ENCODE measurements around the gene F5. TPM values are rescaled to one million over a fixed set of nuclear protein-coding genes. Genes with fewer than 3 reads are reported as not detected.
A peak's percentile ranks its signal among the peaks of the same experiment; 100 is the strongest.

F5 gene
- total and polyA plus RNA-seq, 4 donors: 0.48 to 3.5 (median 1.2) TPM

GRCh38 chr1:169565335-169566271 is 20.7 kb downstream of the F5 start:
- WGBS, 2 donors: 90 to 95% methylated on average over 3 of the region's 3 CpGs
- peaks cover 1% of the 10 kb centered on the region for H3K9me3 ChIP-seq (ENCODE audit: control insufficient read depth, low read length)
- DNase-seq (no peak), ATAC-seq (ENCODE audit: low FRiP score) (no peak)
- H3K4me1 ChIP-seq (ENCODE audit: control insufficient read depth in 1 of 2, insufficient read depth in 2 of 2, low read length in 2 of 2): no peaks in the 10 kb centered on the region
- H3K27ac ChIP-seq (ENCODE audit: low read depth in 1 of 2, low read length in 2 of 2): no peak overlapping the region
- H3K4me3 ChIP-seq (ENCODE audit: low read length in 2 of 2): no peak overlapping the region
- no peaks in the 10 kb centered on the region for H3K36me3 ChIP-seq (ENCODE audit: control insufficient read depth in 1 of 2, insufficient read depth in 2 of 2, low read length in 1 of 2)
- intact Hi-C loops (cut with DNase I): no loop called here
- H3K27me3 ChIP-seq (ENCODE audit: control insufficient read depth in 1 of 2, insufficient read depth in 2 of 2, low read length in 1 of 2): no peaks in the 10 kb centered on the region

- intact Hi-C loops (cut with DNase I): no loop called here
- H3K4me1 ChIP-seq (ENCODE audit: control insufficient read depth in 1 of 2, insufficient read depth in 2 of 2, low read length in 2 of 2): no peaks in the 10 kb centered on the region
- no peaks in the 10 kb centered on the region for H3K36me3 ChIP-seq (ENCODE audit: control insufficient read depth in 1 of 2, insufficient read depth in 2 of 2, low read length in 1 of 2)
- no peak overlapping the region for H3K4me3 ChIP-seq (ENCODE audit: low read length in 2 of 2)
- DNase-seq (no peak), ATAC-seq (ENCODE audit: low FRiP score) (no peak)
- H3K27me3 ChIP-seq (ENCODE audit: control insufficient read depth in 1 of 2, insufficient read depth in 2 of 2, low read length in 1 of 2): no peaks in the 10 kb centered on the region
- H3K9me3 ChIP-seq (ENCODE audit: control insufficient read depth, low read length): peaks cover 1% of the 10 kb centered on the region
- H3K27ac ChIP-seq (ENCODE audit: low read depth in 1 of 2, low read length in 2 of 2): no peak overlapping the region
Measured at GRCh38 chr1:169563650-169564049, 22.6 kb downstream of the F5 start.

GRCh38 chr1:169563019-169563615 is 23.2 kb downstream of the F5 start:
- H3K4me1 ChIP-seq (ENCODE audit: control insufficient read depth in 1 of 2, insufficient read depth in 2 of 2, low read length in 2 of 2): no peaks in the 10 kb centered on the region
- intact Hi-C loops (cut with DNase I): no loop called here
- peaks cover 1% of the 10 kb centered on the region for H3K9me3 ChIP-seq (ENCODE audit: control insufficient read depth, low read length)
- no peaks in the 10 kb centered on the region for H3K36me3 ChIP-seq (ENCODE audit: control insufficient read depth in 1 of 2, insufficient read depth in 2 of 2, low read length in 1 of 2)
- no peak overlapping the region for H3K27ac ChIP-seq (ENCODE audit: low read depth in 1 of 2, low read length in 2 of 2)
- 88 to 94% methylated on average over 1 of the region's 1 CpG for WGBS, 2 donors
- H3K27me3 ChIP-seq (ENCODE audit: control insufficient read depth in 1 of 2, insufficient read depth in 2 of 2, low read length in 1 of 2): no peaks in the 10 kb centered on the region
- DNase-seq (no peak), ATAC-seq (ENCODE audit: low FRiP score) (no peak)
- H3K4me3 ChIP-seq (ENCODE audit: low read length in 2 of 2): no peak overlapping the region

- intact Hi-C loops (cut with DNase I): no loop called here
- Histone ChIP-seq H3K27me3 (ENCODE audit: control insufficient read depth in 1 of 2, insufficient read depth in 2 of 2, low read length in 1 of 2) (no peaks in the 10 kb centered on the region), H3K4me1 (ENCODE audit: control insufficient read depth in 1 of 2, insufficient read depth in 2 of 2, low read length in 2 of 2) (no peaks in the 10 kb centered on the region), H3K9me3 (ENCODE audit: control insufficient read depth, low read length) (peaks cover 1% of the 10 kb centered on the region), H3K4me3 (ENCODE audit: low read length in 2 of 2) (no peak overlapping the region), H3K27ac (ENCODE audit: low read depth in 1 of 2, low read length in 2 of 2) (no peak overlapping the region), H3K36me3 (ENCODE audit: control insufficient read depth in 1 of 2, insufficient read depth in 2 of 2, low read length in 1 of 2) (no peaks in the 10 kb centered on the region)
- 57 to 74% methylated on average over 1 of the region's 1 CpG for WGBS, 2 donors
- no peak for DNase-seq
- no peak for ATAC-seq (ENCODE audit: low FRiP score)
Measured at GRCh38 chr1:169561692-169562091, 24.6 kb downstream of the F5 start.

- Histone ChIP-seq H3K9me3 (ENCODE audit: control insufficient read depth, low read length) (no peaks in the 10 kb centered on the region), H3K4me1 (ENCODE audit: control insufficient read depth in 1 of 2, insufficient read depth in 2 of 2, low read length in 2 of 2) (no peaks in the 10 kb centered on the region), H3K27ac (ENCODE audit: low read depth in 1 of 2, low read length in 2 of 2) (no peak overlapping the region), H3K27me3 (ENCODE audit: control insufficient read depth in 1 of 2, insufficient read depth in 2 of 2, low read length in 1 of 2) (no peaks in the 10 kb centered on the region), H3K36me3 (ENCODE audit: control insufficient read depth in 1 of 2, insufficient read depth in 2 of 2, low read length in 1 of 2) (no peaks in the 10 kb centered on the region), H3K4me3 (ENCODE audit: low read length in 2 of 2) (no peak overlapping the region)
- intact Hi-C loops (cut with DNase I): no loop called here
- DNase-seq: no peak
- WGBS, 2 donors: 73 to 76% methylated on average over 5 of the region's 5 CpGs
- no peak for ATAC-seq (ENCODE audit: low FRiP score)
Measured at GRCh38 chr1:169557131-169557530, 29.1 kb downstream of the F5 start.

- WGBS, 2 donors: 31% methylated on average over 4 of the region's 4 CpGs
- Histone ChIP-seq H3K4me1 (ENCODE audit: control insufficient read depth in 1 of 2, insufficient read depth in 2 of 2, low read length in 2 of 2) (no peaks in the 10 kb centered on the region), H3K27me3 (ENCODE audit: control insufficient read depth in 1 of 2, insufficient read depth in 2 of 2, low read length in 1 of 2) (no peaks in the 10 kb centered on the region), H3K4me3 (ENCODE audit: low read length in 2 of 2) (no peak overlapping the region), H3K27ac (ENCODE audit: low read depth in 1 of 2, low read length in 2 of 2) (no peak overlapping the region), H3K36me3 (ENCODE audit: control insufficient read depth in 1 of 2, insufficient read depth in 2 of 2, low read length in 1 of 2) (no peaks in the 10 kb centered on the region), H3K9me3 (ENCODE audit: control insufficient read depth, low read length) (no peaks in the 10 kb centered on the region)
- DNase-seq (no peak), ATAC-seq (ENCODE audit: low FRiP score) (no peak)
- intact Hi-C loops (cut with DNase I): loop anchor here in 1 of 2 donors (2.0 kb wide), 1 partner anchor 259 kb away; no protein-coding TSS in a partner anchor
Measured at GRCh38 chr1:169550294-169550693, 36.0 kb downstream of the F5 start.

GRCh38 chr1:169548282-169548681 is 38.0 kb downstream of the F5 start:
- no peak overlapping the region for H3K27ac ChIP-seq (ENCODE audit: low read depth in 1 of 2, low read length in 2 of 2)
- no peaks in the 10 kb centered on the region for H3K9me3 ChIP-seq (ENCODE audit: control insufficient read depth, low read length)
- intact Hi-C loops (cut with DNase I): loop anchor here in 1 of 2 donors (5.0 kb wide), 1 partner anchor 81 kb away; no protein-coding TSS in a partner anchor
- no peak for DNase-seq
- no peaks in the 10 kb centered on the region for H3K36me3 ChIP-seq (ENCODE audit: control insufficient read depth in 1 of 2, insufficient read depth in 2 of 2, low read length in 1 of 2)
- no peaks in the 10 kb centered on the region for H3K4me1 ChIP-seq (ENCODE audit: control insufficient read depth in 1 of 2, insufficient read depth in 2 of 2, low read length in 2 of 2)
- H3K27me3 ChIP-seq (ENCODE audit: control insufficient read depth in 1 of 2, insufficient read depth in 2 of 2, low read length in 1 of 2): no peaks in the 10 kb centered on the region
- WGBS, 2 donors: 82 to 85% methylated on average over 2 of the region's 2 CpGs
- no peak overlapping the region for H3K4me3 ChIP-seq (ENCODE audit: low read length in 2 of 2)
- ATAC-seq (ENCODE audit: low FRiP score): no peak

GRCh38 chr1:169546087-169546995 is 39.9 kb downstream of the F5 start:
- Histone ChIP-seq H3K4me3 (ENCODE audit: low read length in 2 of 2) (no peak overlapping the region), H3K9me3 (ENCODE audit: control insufficient read depth, low read length) (no peaks in the 10 kb centered on the region), H3K4me1 (ENCODE audit: control insufficient read depth in 1 of 2, insufficient read depth in 2 of 2, low read length in 2 of 2) (no peaks in the 10 kb centered on the region), H3K27me3 (ENCODE audit: control insufficient read depth in 1 of 2, insufficient read depth in 2 of 2, low read length in 1 of 2) (no peaks in the 10 kb centered on the region), H3K27ac (ENCODE audit: low read depth in 1 of 2, low read length in 2 of 2) (no peak overlapping the region), H3K36me3 (ENCODE audit: control insufficient read depth in 1 of 2, insufficient read depth in 2 of 2, low read length in 1 of 2) (no peaks in the 10 kb centered on the region)
- 38 to 48% methylated on average over 14 to 15 of the region's 15 CpGs for WGBS, 2 donors
- ATAC-seq (ENCODE audit: low FRiP score) (peak; percentile 81), DNase-seq (no peak)
- intact Hi-C loops (cut with DNase I): loop anchor here (1.0 to 5.0 kb wide), 2 partner anchors 79 to 80 kb away; no protein-coding TSS in a partner anchor
